ENCODE data around the gene CHAF1A. TPM values are rescaled to one million over a fixed set of nuclear protein-coding genes. Genes with fewer than 3 reads are reported as not detected.

CHAF1A gene
- total RNA-seq, 3 donors from 2014 or later = 17.3 to 24.9 (median 18.1) TPM

- peaks cover 29% of the 10 kb centered on the region for H3K4me1 ChIP-seq (ENCODE audit: low read depth)
- TF ChIP-seq CTCF (IDR thresholded peaks at IDR 0.05) = no peak
- no peaks in the 10 kb centered on the region for H3K36me3 ChIP-seq (ENCODE audit: low read depth)
- intact Hi-C loops (cut with DNase I, micrococcal nuclease) = no loop called here
- no peak overlapping the region for H3K4me3 ChIP-seq
- no peak for DNase-seq
- no peaks in the 10 kb centered on the region for H3K9me3 ChIP-seq
- no peak for ATAC-seq
Observed at GRCh38 chr19:4365791-4366665, 36.4 kb upstream of the CHAF1A start.

- H3K4me3 ChIP-seq = no peak overlapping the region
- H3K36me3 ChIP-seq (ENCODE audit: low read depth) = no peaks in the 10 kb centered on the region
- DNase-seq (no peak), ATAC-seq (no peak)
- H3K9me3 ChIP-seq = no peaks in the 10 kb centered on the region
- peaks cover 34% of the 10 kb centered on the region for H3K4me1 ChIP-seq (ENCODE audit: low read depth)
- TF ChIP-seq CTCF (IDR thresholded peaks at IDR 0.05) = no peak
- intact Hi-C loops (cut with DNase I, micrococcal nuclease) = no loop called here
Observed at GRCh38 chr19:4366666-4367335, 35.6 kb upstream of the CHAF1A start.

GRCh38 chr19:4367336-4367723 is 35.1 kb upstream of the CHAF1A start:
- H3K36me3 ChIP-seq (ENCODE audit: low read depth) = no peaks in the 10 kb centered on the region
- H3K4me3 ChIP-seq = no peak overlapping the region
- intact Hi-C loops (cut with DNase I, micrococcal nuclease) = no loop called here
- H3K4me1 ChIP-seq (ENCODE audit: low read depth) = peaks cover 34% of the 10 kb centered on the region
- no peak for ATAC-seq
- no peak for DNase-seq
- H3K9me3 ChIP-seq = no peaks in the 10 kb centered on the region
- TF ChIP-seq CTCF (IDR thresholded peaks at IDR 0.05) = no peak

- no peaks in the 10 kb centered on the region for H3K9me3 ChIP-seq
- DNase-seq = no peak
- intact Hi-C loops (cut with DNase I, micrococcal nuclease) = no loop called here
- no peaks in the 10 kb centered on the region for H3K36me3 ChIP-seq (ENCODE audit: low read depth)
- peaks cover 34% of the 10 kb centered on the region for H3K4me1 ChIP-seq (ENCODE audit: low read depth)
- no peak overlapping the region for H3K4me3 ChIP-seq
- TF ChIP-seq CTCF (IDR thresholded peaks at IDR 0.05) = no peak
- no peak for ATAC-seq
Observed at GRCh38 chr19:4367781-4368127, 34.7 kb upstream of the CHAF1A start.

- ATAC-seq (no peak), DNase-seq (no peak)
- no peaks in the 10 kb centered on the region for H3K9me3 ChIP-seq
- intact Hi-C loops (cut with DNase I, micrococcal nuclease) = no loop called here
- H3K4me1 ChIP-seq (ENCODE audit: low read depth) = peaks cover 38% of the 10 kb centered on the region
- H3K36me3 ChIP-seq (ENCODE audit: low read depth) = no peaks in the 10 kb centered on the region
- no peak for TF ChIP-seq CTCF (IDR thresholded peaks at IDR 0.05)
- H3K4me3 ChIP-seq = no peak overlapping the region
Observed at GRCh38 chr19:4368128-4368820, 34.2 kb upstream of the CHAF1A start.

Data from mucosa of descending colon (tissue), 3 donors.